GM21526 (cell line): ENCODE measurements around the gene KRT14.
"Not testable (repeated sequence)": the region's sequence is repeated elsewhere in the genome, so short reads cannot be mapped to it uniquely, and the experiment has no call there.

Experiments
- ATAC-seq: cut with Tn5 transposase; IDR thresholded peaks from one replicate; pipeline ENCODE4 v1.9.1; 2021; ENCODE audit warnings: moderate library complexity; ENCODE audit not compliant: unreplicated experiment, low FRiP score

The KRT14 gene

DNA sequence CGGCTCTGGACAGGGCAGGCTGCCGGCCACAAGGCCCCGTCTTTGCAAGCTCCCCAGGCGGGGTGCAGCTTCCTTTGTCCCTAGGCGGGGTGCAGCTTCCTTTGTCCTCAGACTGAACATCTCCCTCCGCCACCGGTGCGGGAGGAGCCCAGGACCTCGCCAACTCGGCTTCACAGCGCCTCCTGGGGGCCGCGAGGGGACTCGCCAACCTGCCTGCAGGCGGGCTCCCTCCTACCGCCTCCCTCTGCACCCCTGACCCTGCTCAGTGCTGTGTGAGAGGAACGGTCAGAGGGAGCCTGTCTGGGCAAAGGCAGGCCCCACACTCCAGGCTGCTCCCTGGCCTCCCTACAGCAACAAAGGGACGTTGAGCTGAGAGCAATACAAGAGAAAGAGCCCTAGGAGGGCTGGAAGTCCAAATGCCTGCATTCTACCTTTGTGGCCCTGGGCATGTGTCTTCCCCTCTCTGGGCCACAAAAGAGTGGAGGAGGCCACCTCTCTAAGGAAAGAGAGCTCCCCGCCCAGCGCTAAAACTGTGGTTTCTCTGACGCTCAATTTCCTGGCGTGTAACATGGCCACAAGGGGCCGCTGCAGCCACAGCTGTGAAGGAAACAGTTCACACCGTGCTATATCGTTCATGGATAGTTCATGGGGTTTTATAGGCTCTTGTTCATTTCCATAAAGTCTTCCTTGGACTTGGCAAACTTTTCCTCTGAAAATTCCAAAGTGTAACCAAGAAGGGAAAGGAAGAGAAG, 37.7 kb downstream of the KRT14 start:
- no peak for ATAC-seq

DNA sequence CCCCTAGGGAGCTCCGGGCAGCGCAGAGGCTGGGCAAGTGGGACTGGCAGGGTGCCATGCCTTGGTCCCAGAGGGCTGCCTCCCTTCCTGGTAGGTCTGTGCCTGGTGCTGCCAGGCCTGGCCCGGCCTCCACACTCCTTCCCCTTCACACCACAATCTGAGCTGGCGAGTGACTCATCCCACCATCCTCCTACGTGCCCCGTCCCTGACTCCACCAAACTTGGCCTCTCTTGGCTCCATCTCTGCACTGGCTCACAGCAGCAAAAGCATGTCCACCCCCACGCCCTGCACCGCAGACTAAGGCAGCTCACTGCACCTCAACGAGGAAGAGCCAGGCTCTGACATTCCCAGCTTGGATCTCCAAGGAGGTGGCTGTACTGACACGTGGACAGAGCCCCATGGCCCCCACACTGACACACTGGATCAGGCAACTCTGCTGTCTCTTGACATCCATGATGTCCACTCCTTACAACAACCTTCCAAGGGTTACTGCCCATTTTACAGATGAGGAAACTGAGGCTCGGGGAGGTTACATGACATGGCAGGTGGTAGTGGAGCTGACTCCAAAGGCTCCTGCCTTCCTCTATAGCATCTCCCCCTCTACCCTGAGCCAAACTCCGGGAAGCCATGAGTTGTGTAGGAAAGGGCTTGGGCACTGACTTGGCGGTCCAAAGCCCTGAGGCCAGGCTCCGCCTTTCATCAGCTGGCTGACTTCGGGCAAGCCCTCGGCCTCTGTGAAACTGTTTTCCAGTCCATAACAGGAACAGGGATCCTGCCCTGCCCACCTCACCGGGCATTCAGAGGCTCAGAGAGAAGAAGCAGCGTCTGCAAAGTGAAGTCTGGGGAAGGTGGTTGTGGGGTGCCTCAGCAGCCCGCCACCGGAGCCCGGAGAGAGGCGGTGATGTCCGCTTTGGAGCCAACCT, 38.5 kb downstream of the KRT14 start:
- no peak for ATAC-seq

DNA sequence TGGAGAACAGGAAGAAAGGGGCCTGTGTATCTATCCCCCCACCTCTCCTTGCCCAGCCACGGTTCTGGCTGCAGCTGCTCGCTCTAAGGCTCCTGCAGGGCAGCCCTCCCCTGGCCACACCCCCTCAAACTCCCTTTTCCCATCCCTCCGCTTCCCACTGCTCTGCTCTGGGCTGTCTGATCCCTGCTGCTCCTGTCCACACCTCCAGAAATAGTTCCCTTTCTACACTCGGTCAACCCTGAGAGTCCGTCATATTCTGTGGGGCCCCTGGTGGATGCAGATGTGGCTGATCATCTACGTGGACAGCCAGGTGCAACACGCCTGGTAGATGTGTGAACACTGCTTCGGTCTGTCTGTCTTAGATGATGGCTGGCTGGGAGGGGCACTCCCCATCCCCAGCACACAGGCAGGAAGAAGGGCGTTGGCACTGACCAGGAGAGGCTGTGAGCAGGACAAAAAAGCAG, 39.3 kb downstream of the KRT14 start:
- ATAC-seq: no peak

DNA sequence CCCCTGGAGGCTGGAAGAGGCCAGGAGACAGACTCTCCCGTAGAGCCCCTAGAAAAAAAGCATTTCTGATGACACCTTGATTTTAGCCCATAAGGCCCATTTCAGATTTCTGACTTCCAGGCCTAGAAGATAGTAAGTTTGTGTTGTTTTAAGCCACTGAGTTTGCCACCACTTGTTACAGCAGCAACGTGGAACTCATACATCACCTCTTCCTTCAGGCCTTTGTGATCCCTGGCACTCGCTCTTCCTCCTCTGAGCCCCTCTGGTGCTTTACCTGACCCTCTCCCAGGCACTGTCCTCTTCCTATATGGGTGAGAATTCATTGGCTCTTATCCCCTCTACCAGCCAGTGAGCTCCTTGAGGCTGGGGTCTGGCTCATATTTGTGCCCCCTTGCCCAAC, 39.9 kb downstream of the KRT14 start:
- no peak for ATAC-seq

DNA sequence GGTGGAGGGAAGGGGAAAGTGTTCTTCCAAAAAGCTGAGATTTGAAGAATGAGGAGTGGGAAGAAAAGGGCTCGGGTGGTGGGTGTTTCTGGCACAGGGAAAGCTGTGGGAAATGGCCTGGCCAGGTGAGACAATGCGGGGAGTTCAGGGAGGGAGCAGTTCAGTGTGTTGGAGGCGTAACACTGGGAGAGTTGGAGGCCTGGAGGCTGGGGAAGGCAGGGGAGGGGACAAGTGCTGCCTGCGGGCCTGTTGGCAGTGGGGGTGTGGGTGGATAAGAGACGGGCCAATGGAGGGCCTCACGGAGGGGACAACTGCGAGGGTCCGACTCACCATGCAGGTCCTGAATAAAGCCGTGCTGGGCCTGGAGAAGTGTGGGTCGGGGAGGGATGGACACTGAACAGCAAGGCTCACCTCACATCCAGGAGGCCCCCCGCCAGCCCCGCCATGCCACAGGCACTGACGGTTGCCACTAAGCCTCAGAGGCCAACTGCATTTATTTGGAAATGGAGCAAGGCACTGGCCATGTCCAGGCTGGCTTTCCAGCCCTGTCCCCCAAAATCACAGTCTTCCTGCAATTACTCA, 40.8 kb downstream of the KRT14 start:
- no peak for ATAC-seq

DNA sequence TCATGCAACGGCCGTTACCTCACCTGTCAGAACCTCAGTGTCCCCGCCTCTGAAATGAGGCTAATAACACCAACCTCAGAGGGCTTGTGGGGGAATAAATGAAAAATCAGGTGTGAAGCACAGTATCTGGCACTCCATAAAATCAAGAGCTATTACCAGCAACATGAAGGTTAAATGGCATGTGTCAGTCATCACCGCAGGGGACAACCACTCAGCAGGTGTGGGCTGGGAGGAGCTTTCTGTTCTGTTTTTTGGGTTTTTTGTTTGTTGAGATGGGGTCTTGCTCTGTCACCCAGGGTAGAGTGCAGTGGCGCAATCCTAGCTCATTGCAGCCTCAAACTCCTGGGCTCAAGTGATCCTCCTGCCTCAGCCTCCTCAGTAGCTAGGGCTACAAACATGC, 41.8 kb downstream of the KRT14 start:
- no peak for ATAC-seq

DNA sequence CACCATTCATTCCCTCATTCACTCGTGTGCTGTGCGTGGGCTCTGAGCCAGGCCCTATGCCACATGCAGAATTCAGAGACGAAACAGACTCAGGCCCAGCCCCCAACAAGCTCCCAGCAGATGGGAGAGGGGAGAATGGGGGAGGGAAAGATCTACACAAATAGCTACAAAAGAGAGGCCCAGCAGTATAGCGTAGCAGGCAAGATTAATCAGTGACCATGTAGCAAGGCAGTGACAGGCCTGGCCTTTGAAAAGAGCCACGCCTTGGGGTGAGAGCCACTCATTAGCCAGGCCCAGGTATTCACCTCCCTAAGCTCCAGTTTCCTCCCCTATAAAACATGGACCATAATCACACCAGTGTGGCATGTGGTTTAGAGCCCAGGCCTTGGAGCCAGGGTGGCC, 42.2 kb downstream of the KRT14 start:
- ATAC-seq: no peak

DNA sequence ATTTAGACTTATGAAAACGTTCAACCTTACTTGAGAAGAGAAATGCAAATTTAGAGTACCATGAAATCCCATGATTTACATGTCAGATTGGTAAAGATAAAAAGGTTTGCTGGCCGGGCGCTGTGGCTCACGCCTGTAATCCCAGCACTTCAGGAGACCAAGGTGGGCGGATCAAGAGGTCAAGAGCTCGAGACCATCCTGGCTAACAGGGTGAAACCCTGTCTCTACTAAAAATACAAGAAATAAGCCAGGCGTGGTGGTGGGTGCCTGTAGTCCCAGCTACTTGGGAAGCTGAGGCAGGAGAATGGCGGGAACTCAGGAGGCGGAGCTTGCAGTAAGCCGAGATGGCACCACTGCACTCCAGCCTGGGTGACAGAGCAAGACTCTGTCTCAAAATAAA, 43.9 kb downstream of the KRT14 start:
- ATAC-seq: not testable (repeated sequence)

DNA sequence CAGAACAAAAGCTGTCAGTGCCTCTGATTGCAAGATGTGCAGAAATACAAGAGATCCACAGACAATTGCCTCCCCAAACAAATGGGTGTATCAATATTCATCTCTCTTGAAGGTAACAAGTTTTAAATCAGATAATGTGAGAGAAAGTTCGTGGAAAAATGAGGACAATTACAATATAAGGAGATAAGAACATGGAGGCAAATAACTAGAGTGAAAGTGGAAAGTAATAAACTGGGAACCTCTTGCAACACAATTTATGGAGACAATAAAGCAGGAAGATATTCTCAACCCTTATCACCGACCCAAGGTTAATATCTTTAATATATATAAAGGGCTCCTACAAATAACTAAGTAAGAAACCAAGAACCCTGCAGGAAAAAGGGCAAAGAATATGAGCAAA, 44.3 kb downstream of the KRT14 start:
- no peak for ATAC-seq

DNA sequence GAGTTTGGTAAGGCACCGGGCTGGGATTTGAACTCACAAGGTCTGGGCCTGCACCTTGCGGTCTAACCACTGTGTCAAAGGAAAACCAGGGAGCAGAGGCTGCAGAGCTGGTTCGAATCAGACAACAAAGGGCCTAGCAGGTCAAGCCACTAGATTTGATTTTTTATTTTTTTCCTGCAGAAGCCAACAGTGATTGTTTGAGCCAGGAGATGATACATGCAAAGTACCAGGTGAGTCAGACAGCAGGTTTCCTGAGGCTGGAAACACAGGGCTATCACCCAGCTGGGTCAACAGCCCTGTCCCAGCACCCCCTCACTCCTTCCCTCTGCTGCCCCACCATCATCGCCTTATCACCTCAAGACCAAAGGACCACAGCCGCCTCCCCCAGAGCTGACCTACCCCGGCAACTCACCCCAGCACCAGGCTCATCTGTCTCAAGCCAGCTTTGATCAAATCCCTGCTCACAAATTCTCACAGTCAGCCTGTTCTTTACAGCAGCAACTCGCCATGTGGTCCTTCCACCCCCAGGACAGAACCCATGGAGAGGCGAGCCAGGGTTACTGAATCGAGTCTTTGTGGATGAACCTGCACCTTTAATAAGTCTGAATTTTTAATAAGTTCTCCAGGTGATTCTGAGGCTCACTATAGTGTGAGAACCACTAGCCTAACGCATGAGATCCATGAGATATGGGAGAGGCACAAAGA, 45.6 kb downstream of the KRT14 start:
- ATAC-seq: no peak

DNA sequence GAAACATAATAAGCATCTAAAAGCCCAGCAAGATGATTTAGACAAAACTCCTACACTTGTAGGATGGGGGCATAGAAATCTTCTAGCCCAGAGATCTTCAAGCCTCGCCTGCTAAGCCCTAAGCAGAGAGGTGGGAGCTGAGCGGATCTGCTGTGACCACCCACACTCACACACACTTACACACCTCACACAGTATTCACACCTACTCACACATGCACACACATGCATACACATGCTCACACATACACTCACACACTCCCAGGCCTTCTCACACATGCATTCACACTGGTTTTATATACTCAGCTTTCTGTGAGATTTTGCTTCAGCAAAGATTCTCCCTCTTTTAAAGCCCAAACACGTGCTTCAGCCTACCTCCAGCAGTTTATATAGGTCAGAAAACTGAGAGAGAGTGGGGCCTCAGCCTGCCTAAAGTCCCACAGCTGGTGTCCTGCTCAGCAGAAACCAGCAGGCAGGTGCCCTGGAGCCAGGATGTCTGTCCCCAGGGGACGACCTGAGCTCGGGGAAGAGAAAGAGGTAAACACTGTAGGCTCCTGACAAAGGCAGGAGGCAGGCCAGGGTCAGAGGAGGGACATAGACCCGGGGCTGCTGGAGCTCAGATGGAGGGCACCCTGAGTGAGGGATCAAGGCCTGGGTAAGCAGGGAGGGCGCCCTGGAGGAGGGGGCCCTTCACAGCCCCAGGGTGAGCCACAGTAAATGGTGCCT, 46.6 kb downstream of the KRT14 start:
- no peak for ATAC-seq

DNA sequence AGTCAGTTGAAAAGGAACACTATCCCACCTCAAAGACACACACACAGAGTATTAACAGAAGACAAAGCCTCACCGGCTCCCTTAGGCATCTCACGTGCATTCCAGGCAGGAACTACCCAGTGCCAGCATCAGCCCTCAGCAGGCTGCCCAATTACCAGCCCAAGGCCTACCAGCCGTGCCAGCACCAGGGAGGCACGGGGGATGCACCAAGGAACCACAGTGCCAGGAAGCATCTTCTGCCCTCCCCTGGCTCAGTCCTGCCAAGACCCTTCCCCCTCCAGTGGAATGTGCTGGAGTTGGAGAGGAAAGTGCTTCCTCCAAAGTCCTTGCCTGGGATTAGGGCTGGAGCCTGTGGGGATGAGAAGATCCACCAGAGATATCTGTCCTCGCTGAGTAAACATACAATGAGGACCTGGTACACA, 47.6 kb downstream of the KRT14 start:
- no peak for ATAC-seq

DNA sequence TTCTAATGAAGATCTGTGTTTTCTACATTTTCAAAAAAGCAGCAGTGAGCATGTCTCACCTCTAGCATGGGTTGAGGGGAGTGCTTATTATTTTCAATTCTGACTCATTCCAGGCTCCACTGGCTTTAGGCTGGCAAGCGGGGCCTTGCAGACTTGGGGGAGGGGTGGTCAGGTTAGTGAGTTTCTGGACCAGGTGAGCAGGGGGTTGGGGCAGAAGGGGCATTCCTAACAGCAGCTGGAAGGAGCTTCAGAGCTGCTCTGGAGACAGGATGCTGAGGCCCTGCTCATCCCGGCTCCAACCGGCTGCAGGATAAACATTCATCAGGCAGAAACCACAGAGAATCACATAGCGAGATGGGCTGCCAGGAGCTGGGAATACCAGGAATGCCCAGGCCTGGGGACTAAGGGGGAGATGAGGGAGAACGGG, 48.1 kb downstream of the KRT14 start:
- ATAC-seq: no peak

DNA sequence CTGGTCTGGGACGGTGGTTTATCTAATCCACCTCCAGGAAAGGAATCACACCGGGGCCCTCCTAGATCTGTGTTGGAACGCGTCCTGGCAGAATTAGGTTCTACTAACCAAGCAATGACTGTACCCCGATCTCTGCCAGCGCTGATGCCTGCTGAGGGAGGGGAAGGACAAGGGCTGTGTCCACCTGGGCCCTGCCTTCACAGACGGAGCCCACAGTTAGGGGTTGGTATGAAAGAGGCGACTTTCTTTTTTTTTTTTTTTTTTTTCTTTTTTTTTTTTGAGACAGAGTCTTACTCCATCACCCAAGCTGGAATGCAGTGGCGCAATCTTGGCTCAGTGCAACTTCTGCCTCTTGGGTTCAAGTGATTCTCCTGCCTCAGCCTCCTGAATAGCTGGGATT, 48.7 kb downstream of the KRT14 start:
- no peak for ATAC-seq

DNA sequence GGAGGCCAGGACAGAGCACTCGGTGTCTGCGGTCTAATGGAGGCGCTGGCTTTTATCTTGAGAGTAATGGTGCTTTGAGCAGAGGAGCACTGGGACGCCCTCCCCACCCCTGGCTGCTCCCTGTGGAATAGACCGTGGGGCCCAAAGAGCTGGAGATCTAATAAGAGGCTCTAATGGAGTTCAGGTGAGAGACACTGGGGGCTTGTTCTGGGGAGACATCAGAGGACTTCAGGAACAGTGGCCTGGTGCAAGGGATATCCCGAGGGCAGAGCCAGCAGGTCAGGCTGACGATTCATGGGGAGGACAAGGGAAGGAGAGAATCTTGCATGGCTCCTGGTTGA, 49.1 kb downstream of the KRT14 start:
- ATAC-seq: no peak

DNA sequence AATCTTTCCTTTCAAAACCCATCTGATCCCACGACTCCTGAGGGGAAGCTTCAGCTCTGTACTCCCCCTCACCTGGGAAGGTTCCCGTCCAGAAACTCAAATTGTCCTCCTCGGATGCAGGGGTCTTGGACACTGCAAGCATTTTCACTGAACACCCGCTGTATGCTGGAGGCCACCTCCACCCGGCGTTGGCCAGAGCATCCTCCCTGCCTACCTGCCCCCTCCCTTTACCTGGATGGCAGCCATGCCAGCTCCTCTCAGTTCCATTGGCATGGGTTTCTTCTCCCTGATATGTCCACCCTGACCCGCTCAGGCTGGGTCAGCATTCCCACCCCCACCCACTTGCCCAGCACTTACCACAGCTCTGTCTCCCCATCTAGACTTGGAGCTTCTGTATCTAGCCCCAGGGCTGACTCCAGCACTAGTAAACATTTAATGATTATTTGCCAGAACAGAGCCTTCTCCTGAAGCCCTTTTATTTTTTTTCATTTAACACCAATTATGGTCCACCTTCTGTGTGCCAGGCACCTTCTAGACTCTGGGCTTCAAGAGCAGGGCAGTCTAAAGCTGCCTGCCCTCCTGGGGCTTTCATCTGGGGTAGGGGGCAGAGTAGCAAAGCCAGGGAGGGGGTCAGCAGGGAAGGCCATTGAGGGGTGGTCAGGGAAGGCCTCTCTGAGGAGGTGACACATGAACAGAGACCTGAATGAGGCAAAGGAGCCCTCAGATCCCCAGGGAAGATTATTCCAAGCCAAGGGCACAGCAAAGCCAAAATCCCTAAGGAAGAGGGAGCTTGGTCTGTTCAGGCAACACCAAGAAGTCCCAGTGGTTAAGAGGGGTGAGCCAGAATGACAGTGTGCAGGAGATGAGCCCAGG, 49.7 kb downstream of the KRT14 start:
- no peak for ATAC-seq

DNA sequence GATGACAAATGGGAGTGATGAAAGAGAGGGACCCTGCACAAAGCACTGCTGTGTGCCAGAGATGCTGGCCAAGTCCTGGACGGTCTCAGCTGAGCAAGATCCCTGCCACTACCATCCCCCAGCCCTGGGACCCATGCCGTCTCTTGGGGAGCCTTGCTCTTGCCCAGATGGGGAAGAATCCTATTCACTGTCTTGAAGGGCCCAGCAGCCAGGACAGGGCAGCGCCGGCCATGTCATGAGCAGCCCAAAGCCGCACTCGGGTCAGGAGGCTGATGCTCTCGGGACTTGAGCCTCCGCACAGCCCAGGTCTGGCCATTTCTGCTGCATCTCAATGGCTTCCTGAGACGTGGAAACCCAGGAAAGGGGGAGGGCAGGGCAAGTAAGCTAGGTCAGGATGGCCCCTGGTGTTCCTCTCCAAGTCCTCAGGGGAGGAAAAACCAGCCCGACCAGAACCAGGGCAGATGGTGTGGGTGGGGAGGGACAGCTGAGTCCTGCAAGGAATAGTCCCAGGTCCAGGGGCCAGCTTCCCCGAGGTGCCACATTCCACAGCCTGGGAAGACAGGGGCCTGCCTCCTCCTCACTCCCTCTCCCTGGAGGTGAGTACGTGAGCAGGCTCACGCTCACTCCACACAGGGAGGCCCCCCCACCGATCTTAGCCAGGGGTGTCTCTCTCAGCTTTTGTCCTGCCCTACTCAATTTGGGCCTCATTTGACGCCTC, 50.8 kb downstream of the KRT14 start:
- no peak for ATAC-seq

DNA sequence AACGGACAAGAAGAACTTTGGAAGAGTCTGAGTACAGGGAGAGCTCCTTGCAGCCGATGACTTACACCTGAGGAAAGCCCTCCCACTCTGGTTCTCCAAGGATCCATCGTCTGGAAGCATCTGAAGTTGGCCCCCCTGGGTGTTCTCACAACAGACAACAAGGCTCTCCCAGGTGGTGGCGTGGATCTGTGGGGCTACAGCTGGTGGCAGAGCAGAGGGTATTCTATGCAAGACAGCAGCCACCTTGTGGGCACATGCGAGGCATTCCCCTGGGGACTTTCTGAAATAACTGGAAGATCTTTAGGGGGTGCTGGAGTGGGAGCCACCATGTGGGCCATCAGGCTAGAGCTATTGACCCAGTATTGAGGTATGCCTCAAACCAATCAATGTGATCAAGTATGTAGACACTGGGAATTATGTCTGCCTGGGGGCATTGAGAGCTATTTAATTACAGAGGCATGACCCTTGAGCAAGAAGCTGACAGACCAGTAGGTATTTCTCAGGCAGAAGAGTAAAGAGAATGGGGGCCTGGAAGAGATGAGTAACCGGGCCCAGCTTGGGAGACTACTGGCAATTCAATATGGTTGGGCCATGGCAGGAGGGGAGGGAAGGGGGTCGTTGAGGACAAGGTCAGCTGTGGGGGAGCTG, 51.7 kb downstream of the KRT14 start:
- no peak for ATAC-seq
